HepG2 (cell line): ENCODE measurements around the gene MIDN. TPM values are rescaled to one million over a fixed set of nuclear protein-coding genes. Genes with fewer than 3 reads are reported as not detected.
"Not testable (repeated sequence)": the region's sequence is repeated elsewhere in the genome, so short reads cannot be mapped to it uniquely, and the experiment has no call there.

ENCODE experiments used
- AGO2 ChIP-seq: fragments of 200-400 bp; formaldehyde crosslinking; optimal IDR thresholded peaks from 2 replicates; pipeline ENCODE3; 2017; ENCODE audit warnings: mild to moderate bottlenecking, low read depth, low read length, moderate library complexity
- ELF1 ChIP-seq: sonication (generic); formaldehyde crosslinking; IDR thresholded peaks from 2 replicates; pipeline ENCODE4 v1.4.0; 2020; ENCODE audit warnings: missing genetic modification reagents
- GFI1 ChIP-seq: sonication (generic); formaldehyde crosslinking; IDR thresholded peaks from 2 replicates; pipeline ENCODE4 v1.5.0; 2020; ENCODE audit warnings: missing genetic modification reagents, mild to moderate bottlenecking, borderline replicate concordance
- HDAC2 ChIP-seq: sonication (generic); formaldehyde crosslinking; IDR thresholded peaks from 2 replicates; pipeline ENCODE4 v1.4.0; 2020; ENCODE audit warnings: missing genetic modification reagents
- HNRNPL ChIP-seq: fragments of 200-400 bp; formaldehyde crosslinking; IDR thresholded peaks from 2 replicates; pipeline ENCODE4 v1.6.1; 2017; ENCODE audit warnings: mild to moderate bottlenecking, low read depth, low read length
- IRF9 ChIP-seq: sonication (generic); formaldehyde crosslinking; IDR thresholded peaks from 2 replicates; pipeline ENCODE4 v1.8.0; 2022; ENCODE audit warnings: missing genetic modification reagents, mild to moderate bottlenecking, borderline replicate concordance
- NFIC ChIP-seq: IDR thresholded peaks from 2 replicates; pipeline ENCODE4 v1.6.1; 2012; ENCODE audit warnings: mild to moderate bottlenecking, low read length, inconsistent platforms
- PAXIP1 ChIP-seq: sonication (generic); formaldehyde crosslinking; conservative IDR thresholded peaks from 2 replicates; pipeline ENCODE4 v1.4.0; 2020; ENCODE audit warnings: mild to moderate bottlenecking, missing genetic modification reagents, moderate library complexity
- RBM22 ChIP-seq: fragments of 200-400 bp; formaldehyde crosslinking; optimal IDR thresholded peaks from 2 replicates; pipeline ENCODE3; 2017; ENCODE audit warnings: mild to moderate bottlenecking, low read length, moderate library complexity
- SALL1 ChIP-seq: sonication (generic); formaldehyde crosslinking; IDR thresholded peaks from 2 replicates; pipeline ENCODE4 v1.8.0; 2022; ENCODE audit warnings: mild to moderate bottlenecking, missing genetic modification reagents
- SKI ChIP-seq: fragments of 450-650 bp; IDR thresholded peaks from one replicate; pipeline ENCODE4 v1.6.1; 2018; ENCODE audit warnings: mild to moderate bottlenecking; ENCODE audit not compliant: partially characterized antibody
- SOX13 ChIP-seq, 3 experiments: fragments of 450-650 bp in 1 of 3; sonication (generic) in 1 of 3; formaldehyde crosslinking in 1 of 3; IDR thresholded peaks in 2 of 3; conservative IDR thresholded peaks in 1 of 3; 2 replicates each; pipeline versions ENCODE4 v1.5.0 to v1.6.1; 2016 to 2020; ENCODE audit warnings: antibody characterized with exemption in 1 of 3, mild to moderate bottlenecking in 1 of 3, missing compliant biosample characterization in 1 of 3, missing genetic modification reagents in 1 of 3, moderate library complexity in 1 of 3
- YEATS2 ChIP-seq: sonication (generic); formaldehyde crosslinking; IDR thresholded peaks from 2 replicates; pipeline ENCODE4 v1.4.0; 2020; ENCODE audit warnings: missing genetic modification reagents, borderline replicate concordance
- ZNF263 ChIP-seq: sonication (generic); formaldehyde crosslinking; IDR thresholded peaks from 2 replicates; pipeline ENCODE4 v1.4.0; 2020; ENCODE audit warnings: missing genetic modification reagents
- ZNF501 ChIP-seq: sonication (generic); formaldehyde crosslinking; IDR thresholded peaks from 2 replicates; pipeline ENCODE4 v1.5.1; 2020; ENCODE audit warnings: mild to moderate bottlenecking, moderate library complexity, missing genetic modification reagents
- ZSCAN25 ChIP-seq: sonication (generic); formaldehyde crosslinking; IDR thresholded peaks from 2 replicates; pipeline ENCODE4 v1.8.0; 2022; ENCODE audit warnings: mild to moderate bottlenecking, missing genetic modification reagents
- polyA plus RNA-seq, 8 experiments: library from polyadenylated mRNA; depleted of rRNA in 3 of 8; stranded (reverse) in 7 of 8; unstranded in 1 of 8; fragments of >200 nt; fragmentation: Illumina TruSeq in 4 of 8; extraction: Trizol in 4 of 8; gene quantifications; 2 replicates each; pipeline versions ENCODE4 v1.2.1 to v1.2.3, GENCODE V29; 2011 to 2016; ENCODE audit warnings: low read depth in 4 of 8, missing spikeins in 1 of 8, mixed read lengths in 1 of 8; ENCODE audit not compliant: insufficient read depth in 1 of 8
- total RNA-seq, 5 experiments: library from RNA; depleted of rRNA; stranded (reverse); fragments of >200 nt; fragmentation: Illumina TruSeq; extraction: Trizol; gene quantifications; 2 replicates each; pipeline ENCODE4 v1.2.3, GENCODE V29; 2016; ENCODE audit warnings: low read depth in 1 of 5
- TF ChIP-seq, protein P1 (sequence below): sonication (generic); formaldehyde crosslinking; IDR thresholded peaks from 2 replicates; pipeline ENCODE4 v1.4.0; 2020; ENCODE audit warnings: missing genetic modification reagents
- TF ChIP-seq, protein P2 (sequence below): sonication (generic); formaldehyde crosslinking; IDR thresholded peaks from 2 replicates; pipeline ENCODE4 v1.5.1; 2020; ENCODE audit warnings: mild to moderate bottlenecking, moderate library complexity, missing genetic modification reagents

Gene MIDN
- total and polyA plus RNA-seq, 2 of the 13 experiments (the other 11 are each of a cell fraction or from before 2014, with no cell fraction given): 8.4 to 18.0 TPM

DNA sequence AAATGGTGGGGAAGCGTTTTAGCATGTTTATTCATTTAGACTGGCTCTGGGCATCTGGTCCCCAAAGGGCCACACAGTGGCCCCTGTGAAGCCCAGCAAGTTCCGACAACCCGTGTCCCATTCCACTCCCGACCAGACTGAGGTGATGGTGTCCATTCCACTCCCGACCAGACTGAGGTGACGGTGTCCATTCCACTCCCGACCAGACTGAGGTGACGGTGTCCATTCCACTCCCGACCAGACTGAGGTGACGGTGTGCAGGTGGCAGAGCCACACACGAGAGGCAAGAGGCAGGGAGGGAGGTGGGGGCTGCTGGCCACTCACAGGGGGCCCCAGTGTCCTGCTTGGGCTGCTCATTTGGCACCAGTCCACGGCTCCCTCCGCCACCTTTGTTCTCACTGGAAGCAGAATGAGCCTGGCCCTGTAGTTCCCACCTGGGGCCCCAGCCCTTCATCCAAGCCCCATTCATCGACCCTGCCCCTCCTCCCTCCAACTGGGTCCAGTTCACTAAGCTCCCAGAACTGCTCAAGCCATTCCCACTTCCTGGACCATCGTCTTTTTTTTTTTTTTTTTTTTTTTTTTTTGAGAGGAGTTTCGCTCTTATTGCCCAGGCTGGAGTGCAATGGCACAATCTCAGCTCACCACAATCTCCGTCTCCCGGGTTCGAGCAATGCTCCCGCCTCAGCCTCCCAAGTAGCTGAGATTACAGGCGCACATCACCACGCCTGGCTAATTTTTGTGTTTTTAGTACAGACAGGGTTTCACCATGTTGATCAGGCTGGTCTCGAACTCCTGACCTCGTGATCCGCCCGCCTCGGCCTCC, 1.9 kb upstream of the MIDN start (continued):
- TF ChIP-seq PAXIP1 (peak; percentile 86), IRF9 (CRISPR knock-in tag) (peak; percentile 64; the same call in 1 of the 2 replicates), SKI (peak; percentile 10), AGO2 (peak; percentile 80), SOX13 (CRISPR knock-in tag; conservative IDR thresholded peaks at IDR 0.05 in 1 of 2, IDR thresholded peaks at IDR 0.05 in 1 of 2) (peak in 1 of 2 experiments; percentile 67; a peak in 1 of 4 replicates), HDAC2 (peak; percentile 50; the same call in 1 of the 2 replicates), ZNF501 (CRISPR knock-in tag) (peak; percentile 66; the same call in 1 of the 2 replicates), NFIC (peak; percentile 64; the same call in 1 of the 2 replicates), ZNF263 (CRISPR knock-in tag) (0 out of 2 replicates have a peak, but pooled peaks have one; percentile 43), ZSCAN25 (CRISPR knock-in tag) (peak; percentile 26; the same call in 1 of the 2 replicates), YEATS2 (0 out of 2 replicates have a peak, but pooled peaks have one; percentile 24), ELF1 (CRISPR knock-in tag) (peak; percentile 63; the same call in 1 of the 2 replicates), HNRNPL (peak; percentile 80), RBM22 (peak; percentile 72), GFI1 (CRISPR knock-in tag) (peak; percentile 60; the same call in 1 of the 2 replicates), SALL1 (CRISPR knock-in tag) (peak; percentile 58)
- TF ChIP-seq, protein P1, sequence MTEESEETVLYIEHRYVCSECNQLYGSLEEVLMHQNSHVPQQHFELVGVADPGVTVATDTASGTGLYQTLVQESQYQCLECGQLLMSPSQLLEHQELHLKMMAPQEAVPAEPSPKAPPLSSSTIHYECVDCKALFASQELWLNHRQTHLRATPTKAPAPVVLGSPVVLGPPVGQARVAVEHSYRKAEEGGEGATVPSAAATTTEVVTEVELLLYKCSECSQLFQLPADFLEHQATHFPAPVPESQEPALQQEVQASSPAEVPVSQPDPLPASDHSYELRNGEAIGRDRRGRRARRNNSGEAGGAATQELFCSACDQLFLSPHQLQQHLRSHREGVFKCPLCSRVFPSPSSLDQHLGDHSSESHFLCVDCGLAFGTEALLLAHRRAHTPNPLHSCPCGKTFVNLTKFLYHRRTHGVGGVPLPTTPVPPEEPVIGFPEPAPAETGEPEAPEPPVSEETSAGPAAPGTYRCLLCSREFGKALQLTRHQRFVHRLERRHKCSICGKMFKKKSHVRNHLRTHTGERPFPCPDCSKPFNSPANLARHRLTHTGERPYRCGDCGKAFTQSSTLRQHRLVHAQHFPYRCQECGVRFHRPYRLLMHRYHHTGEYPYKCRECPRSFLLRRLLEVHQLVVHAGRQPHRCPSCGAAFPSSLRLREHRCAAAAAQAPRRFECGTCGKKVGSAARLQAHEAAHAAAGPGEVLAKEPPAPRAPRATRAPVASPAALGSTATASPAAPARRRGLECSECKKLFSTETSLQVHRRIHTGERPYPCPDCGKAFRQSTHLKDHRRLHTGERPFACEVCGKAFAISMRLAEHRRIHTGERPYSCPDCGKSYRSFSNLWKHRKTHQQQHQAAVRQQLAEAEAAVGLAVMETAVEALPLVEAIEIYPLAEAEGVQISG (CRISPR knock-in tag): peak; percentile 30; the same call in 1 of the 2 replicates
- not testable (repeated sequence) for TF ChIP-seq SOX13 (IDR thresholded peaks at IDR 0.05)
- TF ChIP-seq, protein P2, sequence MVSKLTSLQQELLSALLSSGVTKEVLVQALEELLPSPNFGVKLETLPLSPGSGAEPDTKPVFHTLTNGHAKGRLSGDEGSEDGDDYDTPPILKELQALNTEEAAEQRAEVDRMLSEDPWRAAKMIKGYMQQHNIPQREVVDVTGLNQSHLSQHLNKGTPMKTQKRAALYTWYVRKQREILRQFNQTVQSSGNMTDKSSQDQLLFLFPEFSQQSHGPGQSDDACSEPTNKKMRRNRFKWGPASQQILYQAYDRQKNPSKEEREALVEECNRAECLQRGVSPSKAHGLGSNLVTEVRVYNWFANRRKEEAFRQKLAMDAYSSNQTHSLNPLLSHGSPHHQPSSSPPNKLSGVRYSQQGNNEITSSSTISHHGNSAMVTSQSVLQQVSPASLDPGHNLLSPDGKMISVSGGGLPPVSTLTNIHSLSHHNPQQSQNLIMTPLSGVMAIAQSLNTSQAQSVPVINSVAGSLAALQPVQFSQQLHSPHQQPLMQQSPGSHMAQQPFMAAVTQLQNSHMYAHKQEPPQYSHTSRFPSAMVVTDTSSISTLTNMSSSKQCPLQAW (CRISPR knock-in tag): peak; percentile 59; the same call in 1 of the 2 replicates
